Epithelial cell of esophagus (primary cell): ENCODE measurements around the gene JAK2.
A peak's percentile ranks its signal among the peaks of the same experiment; 100 is the strongest.
"Not testable (repeated sequence)": the region's sequence is repeated elsewhere in the genome, so short reads cannot be mapped to it uniquely, and the experiment has no call there.

ENCODE experiments used
- DNase-seq: peaks from one replicate; pipeline ENCODE4 v3.0.0; 2010; ENCODE audit warnings: low read depth
- H3K4me3 ChIP-seq: 2 replicates; pipeline ENCODE4 v1.5.1; 2011; ENCODE audit warnings: mild to moderate bottlenecking, low read length, control low read depth
- CTCF ChIP-seq: IDR thresholded peaks from 2 replicates; pipeline ENCODE4 v1.5.1; 2011; ENCODE audit warnings: low read depth, mild to moderate bottlenecking, low read length, control low read depth, inconsistent platforms; ENCODE audit not compliant: insufficient read depth; ENCODE audit errors: missing control alignments

The JAK2 gene

GRCh38 chr9:5073701-5074100 is 88.6 kb downstream of the JAK2 start:
- H3K4me3 ChIP-seq: no peak overlapping the region
- no peak for DNase-seq
- TF ChIP-seq CTCF: no peak

- no peak overlapping the region for H3K4me3 ChIP-seq
- DNase-seq: no peak
- TF ChIP-seq CTCF: no peak
Measured at GRCh38 chr9:5085993-5086392, 100.9 kb downstream of the JAK2 start.

- TF ChIP-seq CTCF: no peak
- DNase-seq: peak; percentile 7
- no peak overlapping the region for H3K4me3 ChIP-seq
Measured at GRCh38 chr9:5089737-5090136, 104.7 kb downstream of the JAK2 start.

- DNase-seq: no peak
- no peak for TF ChIP-seq CTCF
- no peak overlapping the region for H3K4me3 ChIP-seq
Measured at GRCh38 chr9:5095795-5096194, 110.7 kb downstream of the JAK2 start.

- no peak for DNase-seq
- TF ChIP-seq CTCF: no peak
- H3K4me3 ChIP-seq: no peak overlapping the region
Measured at GRCh38 chr9:5099466-5099865, 114.4 kb downstream of the JAK2 start.

- not testable (repeated sequence) for DNase-seq, H3K4me3 ChIP-seq
Measured at GRCh38 chr9:5101127-5101526, 116.1 kb downstream of the JAK2 start.

- not testable (repeated sequence) for DNase-seq, H3K4me3 ChIP-seq
Measured at GRCh38 chr9:5106517-5106916, 121.4 kb downstream of the JAK2 start.

GRCh38 chr9:5110867-5111681 is 126.0 kb downstream of the JAK2 start:
- DNase-seq: no peak
- no peak overlapping the region for H3K4me3 ChIP-seq
- TF ChIP-seq CTCF: no peak
